K562 (cell line): ENCODE data around the gene RIC3. TPM values are rescaled to one million over a fixed set of nuclear protein-coding genes. Genes with fewer than 3 reads are reported as not detected.

ENCODE experiments used
- ATAC-seq: fragments of 200-7000 bp; cut with Tn5 transposase; 3 replicates; pipeline ENCODE4 v1.9.1; 2020; ENCODE audit warnings: moderate library complexity
- BruUV-seq: library from RNA; stranded (reverse); fragments of 400-500 nt; replicated peaks from 2 replicates; lab custom pipeline; 2021; lab: Mats Ljungman, UMichigan
- CTCF ChIA-PET: fragments of 300-600 bp; formaldehyde crosslinking; extraction: SDS; loops from one replicate; lab custom pipeline; 2021; ENCODE audit warnings: low intra/inter-chr PET ratio; lab: Yijun Ruan, JAX
- POLR2A ChIA-PET: fragments of 300-600, 350-650 bp; sonication (Branson Sonifier 250); formaldehyde crosslinking; extraction: SDS; loops from one replicate; lab custom pipeline; 2021; ENCODE audit warnings: antibody characterized with exemption, inconsistent platforms; lab: Yijun Ruan, JAX
- DNase-seq, 4 experiments: peaks; one replicate each; pipeline versions ENCODE4 v3.0.0 to v3.0.0-alpha.2; 2011 to 2018; ENCODE audit warnings: low spot score in 3 of 4, mixed read lengths in 3 of 4; ENCODE audit errors: extremely low read depth in 1 of 4
- FAIRE-seq: peaks from 2 replicates; lab custom pipeline; 2011; peaks lifted over from hg19 to GRCh38; lab: Jason Lieb, UNC
- H2AFZ ChIP-seq: 2 replicates; pipeline ENCODE4 v1.6.0; 2011; ENCODE audit warnings: low read depth, low read length, control low read depth, inconsistent platforms
- H3K27ac ChIP-seq: fragments of 200-600 bp; 3 replicates; pipeline ENCODE4 v1.8.0; 2011; ENCODE audit warnings: low read depth, mild to moderate bottlenecking, control low read depth, inconsistent platforms, low read length, moderate library complexity, mixed read lengths; ENCODE audit errors: extremely low read depth
- H3K27me3 ChIP-seq, 2 experiments: fragments of 300-600 bp in 1 of 2; 2 replicates in 1 of 2; 3 replicates in 1 of 2; pipeline versions ENCODE4 v1.6.0 to v1.8.0; 2011; ENCODE audit warnings: inconsistent platforms in 2 of 2, low read length in 2 of 2, mild to moderate bottlenecking in 1 of 2, mixed read lengths in 1 of 2, moderate library complexity in 1 of 2; ENCODE audit not compliant: control insufficient read depth in 2 of 2, insufficient read depth in 2 of 2
- H3K36me3 ChIP-seq: fragments of 300-600 bp; 3 replicates; pipeline ENCODE4 v1.8.0; 2011; ENCODE audit warnings: mild to moderate bottlenecking, low read length, inconsistent platforms; ENCODE audit not compliant: control insufficient read depth, insufficient read depth
- H3K4me1 ChIP-seq, 2 experiments: fragments of 200-600 bp in 1 of 2; replicated peaks in 1 of 2; 2 replicates in 1 of 2; 3 replicates in 1 of 2; pipeline versions ENCODE4 v1.5.1 to v1.8.0; 2011; ENCODE audit warnings: inconsistent platforms in 2 of 2, low read length in 2 of 2, mild to moderate bottlenecking in 1 of 2, mixed read lengths in 1 of 2, moderate library complexity in 1 of 2; ENCODE audit not compliant: control insufficient read depth in 2 of 2, insufficient read depth in 2 of 2
- H3K4me2 ChIP-seq: 2 replicates; pipeline ENCODE4 v1.6.1; 2011; ENCODE audit warnings: low read length, control low read depth, inconsistent platforms, mixed read lengths; ENCODE audit not compliant: insufficient read depth
- H3K4me3 ChIP-seq: fragments of 200-600 bp; sonication (generic), shearing (Covaris generic); 2 replicates; pipeline ENCODE4 v1.5.1; 2016; ENCODE audit warnings: control low read depth, inconsistent platforms
- H3K79me2 ChIP-seq: fragments of 200-600 bp; 3 replicates; pipeline ENCODE4 v1.8.0; 2011; ENCODE audit warnings: low read length, inconsistent platforms; ENCODE audit not compliant: control insufficient read depth, insufficient read depth
- H3K9ac ChIP-seq, 2 experiments: 2 replicates each; pipeline versions ENCODE4 v1.6.0 to v1.6.1; 2011; ENCODE audit warnings: low read depth in 2 of 2, low read length in 2 of 2, control low read depth in 1 of 2, inconsistent platforms in 1 of 2, mild to moderate bottlenecking in 1 of 2, mixed read lengths in 1 of 2; ENCODE audit not compliant: insufficient read depth in 1 of 2
- H3K9me1 ChIP-seq: one replicate; pipeline ENCODE4 v1.6.0; 2011; ENCODE audit warnings: inconsistent platforms, mild to moderate bottlenecking, low read length, moderate library complexity; ENCODE audit not compliant: control insufficient read depth, insufficient read depth
- H3K9me3 ChIP-seq: replicated peaks from 2 replicates; pipeline ENCODE4 v1.5.1; 2011; ENCODE audit warnings: low read depth, low read length, inconsistent platforms; ENCODE audit not compliant: control insufficient read depth, insufficient read depth
- H4K20me1 ChIP-seq: replicated peaks from 2 replicates; pipeline ENCODE4 v1.6.1; 2011; ENCODE audit warnings: low read length, inconsistent platforms, mixed read lengths; ENCODE audit not compliant: control insufficient read depth, insufficient read depth
- CEBPB ChIP-seq: fragments of 450-650 bp; IDR thresholded peaks from 2 replicates; pipeline ENCODE4 v1.6.1; 2016; ENCODE audit warnings: missing genetic modification characterization, missing compliant biosample characterization
- CEBPG ChIP-seq, 3 experiments: fragments of 200-800 bp in 1 of 3; sonication (Bioruptor generic) in 1 of 3; sonication (generic) in 1 of 3; formaldehyde crosslinking in 1 of 3; IDR thresholded peaks in 2 of 3; conservative IDR thresholded peaks in 1 of 3; 2 replicates each; pipeline versions ENCODE4 v1.6.1 to v1.8.0; 2016 to 2022; ENCODE audit warnings: missing compliant biosample characterization in 2 of 3, missing genetic modification characterization in 2 of 3, mild to moderate bottlenecking in 1 of 3, missing genetic modification reagents in 1 of 3
- SIRT6 ChIP-seq: IDR thresholded peaks from one replicate; pipeline ENCODE4 v1.6.1; 2012; ENCODE audit warnings: low read depth, mild to moderate bottlenecking, control low read depth, inconsistent platforms, low read length, moderate library complexity
- WGBS: fragments of 100-300 bp; shearing (Covaris generic); methylation state at CpG from one replicate; pipeline ENCODE4 v1.1.6; 2016; ENCODE audit warnings: low coverage, mixed read lengths; ENCODE audit not compliant: insufficient coverage; ENCODE audit errors: missing lambda C conversion rate; 5-methylcytosine and 5-hydroxymethylcytosine counted together
- in situ Hi-C: fragments of 300-500 bp; cut with MboI; formaldehyde crosslinking; loops from 4 replicates; pipeline ENCODE4 v1.15.0; 2018; ENCODE audit warnings: inconsistent platforms, mixed read lengths
- intact Hi-C: fragments of 100-400 bp; cut with micrococcal nuclease; formaldehyde crosslinking; loops from 2 replicates; pipeline ENCODE4 v1.14.2; 2022
- polyA plus RNA-seq, 8 experiments: library from polyadenylated mRNA; depleted of rRNA in 4 of 8; stranded (reverse) in 5 of 8; unstranded in 3 of 8; fragments of >200 nt; fragmentation: Nextera tagmentation in 2 of 8; fragmentation: Illumina TruSeq in 1 of 8; extraction: Ambion mirVana in 2 of 8; extraction: Trizol in 1 of 8; gene quantifications; 2 replicates each; pipeline versions ENCODE4 v1.2.1 to v1.2.3, GENCODE V29; 2011 to 2014; ENCODE audit warnings: inconsistent platforms in 1 of 8, missing spikeins in 1 of 8
- total RNA-seq, 7 experiments: library from RNA; depleted of rRNA in 6 of 7; stranded (reverse); fragments of >200 nt in 6 of 7; fragmentation: Illumina TruSeq in 2 of 7; extraction: Trizol in 2 of 7; gene quantifications; 2 replicates each; pipeline versions ENCODE4 v1.2.1 to v1.2.3, GENCODE V29; 2011 to 2021; ENCODE audit warnings: low replicate concordance in 1 of 7
- TF ChIP-seq, protein P1 (sequence below): fragments of 450-650 bp; IDR thresholded peaks from 2 replicates; pipeline ENCODE4 v1.6.1; 2016; ENCODE audit warnings: missing biosample characterization, missing genetic modification characterization

Gene RIC3
- total and polyA plus RNA-seq, 9 of the 15 experiments (the other 6 are each of a cell fraction or from before 2014, with no cell fraction given): 0.03 to 0.16 (median 0.05) TPM; not detected in 4

DNA sequence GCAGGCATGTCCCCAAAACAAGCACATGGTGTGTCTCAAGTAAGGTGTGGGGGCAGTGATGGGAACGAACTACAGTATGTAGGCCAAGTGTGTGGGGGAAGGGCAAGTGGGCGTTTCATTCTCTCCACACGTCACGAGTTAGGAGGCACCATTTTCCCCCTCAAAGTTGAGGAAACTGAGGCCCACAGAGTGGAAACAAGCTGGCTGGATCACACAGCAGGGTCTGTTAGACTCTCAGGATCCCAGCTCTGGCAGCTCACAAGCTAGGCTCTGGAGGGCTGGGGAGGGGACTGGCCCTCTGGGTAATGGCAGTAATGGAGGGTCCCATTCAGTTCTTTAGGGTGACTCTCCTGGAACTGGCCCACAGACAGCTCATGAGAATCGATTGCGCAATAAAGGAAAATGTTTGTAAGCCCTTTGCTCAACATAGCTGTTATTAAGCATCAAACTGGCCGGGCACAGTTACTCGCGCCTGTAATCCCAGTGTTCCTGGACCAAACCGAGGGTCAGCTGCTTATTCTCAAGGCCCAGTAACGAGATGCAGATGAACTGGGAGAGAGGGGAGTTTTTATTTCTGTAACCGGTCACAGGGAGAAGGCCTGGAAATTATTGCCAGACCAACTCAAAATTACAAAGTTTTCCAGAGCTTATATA lies 111.9 kb downstream of the RIC3 start:
- no peaks in the 10 kb centered on the region for H3K9me3 ChIP-seq
- H3K9me1 ChIP-seq: no peaks in the 10 kb centered on the region
- H3K4me1 ChIP-seq: no peaks in the 10 kb centered on the region; a peak in 1 of 5 replicates
- no peak for ATAC-seq
- H2AFZ ChIP-seq: no peak overlapping the region
- no peak for FAIRE-seq
- intact Hi-C loops (no loop called here), in situ Hi-C loops (no loop called here)
- ChIA-PET POLR2A (interaction anchor here (0.6 kb wide), 1 partner anchor 48 kb away, joined by 3 read pairs; no protein-coding TSS in a partner anchor), CTCF (no interaction called here)
- no peak overlapping the region for H3K27ac ChIP-seq
- H3K36me3 ChIP-seq: no peaks in the 10 kb centered on the region
- peak; percentile 81 for TF ChIP-seq CEBPG (CRISPR knock-in tag; IDR thresholded peaks at IDR 0.05)
- peak; percentile 88 to 100 for TF ChIP-seq CEBPG (tag; conservative IDR thresholded peaks at IDR 0.05 in 1 of 2, IDR thresholded peaks at IDR 0.05 in 1 of 2)
- peak; percentile 98 for TF ChIP-seq CEBPB (tag)
- TF ChIP-seq, protein P1, sequence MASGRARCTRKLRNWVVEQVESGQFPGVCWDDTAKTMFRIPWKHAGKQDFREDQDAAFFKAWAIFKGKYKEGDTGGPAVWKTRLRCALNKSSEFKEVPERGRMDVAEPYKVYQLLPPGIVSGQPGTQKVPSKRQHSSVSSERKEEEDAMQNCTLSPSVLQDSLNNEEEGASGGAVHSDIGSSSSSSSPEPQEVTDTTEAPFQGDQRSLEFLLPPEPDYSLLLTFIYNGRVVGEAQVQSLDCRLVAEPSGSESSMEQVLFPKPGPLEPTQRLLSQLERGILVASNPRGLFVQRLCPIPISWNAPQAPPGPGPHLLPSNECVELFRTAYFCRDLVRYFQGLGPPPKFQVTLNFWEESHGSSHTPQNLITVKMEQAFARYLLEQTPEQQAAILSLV (tag): peak; percentile 74
- TF ChIP-seq SIRT6: no peak
- H3K27me3 ChIP-seq: peaks cover under 1 to 32% of the 10 kb centered on the region in 2 experiments; a peak in 3 of 5 replicates
- H4K20me1 ChIP-seq: no peaks in the 10 kb centered on the region; the same call in 1 of the 2 replicates
- H3K79me2 ChIP-seq: no peaks in the 10 kb centered on the region
- 8% methylated on average over 12 of the region's 12 CpGs for WGBS
- no peak overlapping the region for H3K4me2 ChIP-seq
- H3K9ac ChIP-seq: no peak overlapping the region
- BruUV-seq: no TSS peak
- DNase-seq: no peak
- no peak overlapping the region for H3K4me3 ChIP-seq

Other genes with a start within 250 kb of the RIC3 start
- not detected in 2 replicates for gene OR10A6, start 237.8 kb downstream of the RIC3 start, total RNA-seq (2014; rRNA removed)
- not detected in 2 replicates for gene OR10A6, start 237.8 kb downstream of the RIC3 start, total RNA-seq (2014; rRNA removed; fragmentation: Illumina TruSeq; extraction: Trizol)
- gene OR10A6, start 237.8 kb downstream of the RIC3 start, total RNA-seq (2015; rRNA removed; fragmentation: Illumina TruSeq; extraction: Trizol): not detected in 2 replicates
- gene OR10A6, start 237.8 kb downstream of the RIC3 start, total RNA-seq (2021): not detected in 2 replicates
- not detected in 2 replicates for gene OR10A6, start 237.8 kb downstream of the RIC3 start, polyA plus RNA-seq (2011; rRNA removed)
- not detected in 2 replicates for gene OR10A6, start 237.8 kb downstream of the RIC3 start, polyA plus RNA-seq (2014; fragmentation: Illumina TruSeq; extraction: Trizol)
- gene OR10A6, start 237.8 kb downstream of the RIC3 start, polyA plus RNA-seq (2014; fragmentation: Nextera tagmentation; extraction: Ambion mirVana): not detected
- not detected in 2 replicates for gene OR10A6, start 237.8 kb downstream of the RIC3 start, polyA plus RNA-seq (2014; rRNA removed)
- not detected in 2 replicates for gene OR10A3, start 227.3 kb downstream of the RIC3 start, total RNA-seq (2014; rRNA removed)
- gene OR10A3, start 227.3 kb downstream of the RIC3 start, total RNA-seq (2014; rRNA removed; fragmentation: Illumina TruSeq; extraction: Trizol): not detected in 2 replicates
- not detected in 2 replicates for gene OR10A3, start 227.3 kb downstream of the RIC3 start, total RNA-seq (2015; rRNA removed; fragmentation: Illumina TruSeq; extraction: Trizol)
- gene OR10A3, start 227.3 kb downstream of the RIC3 start, total RNA-seq (2021): not detected in 2 replicates
- not detected in 2 replicates for gene OR10A3, start 227.3 kb downstream of the RIC3 start, polyA plus RNA-seq (2011; rRNA removed)
- gene OR10A3, start 227.3 kb downstream of the RIC3 start, polyA plus RNA-seq (2014; fragmentation: Illumina TruSeq; extraction: Trizol): not detected in 2 replicates
- gene OR10A3, start 227.3 kb downstream of the RIC3 start, polyA plus RNA-seq (2014; fragmentation: Nextera tagmentation; extraction: Ambion mirVana): not detected
- gene OR10A3, start 227.3 kb downstream of the RIC3 start, polyA plus RNA-seq (2014; rRNA removed): not detected in 2 replicates
- 0.14 TPM in 1 of 2 replicates, not detected in the other for gene NLRP10, start 203.6 kb downstream of the RIC3 start, total RNA-seq (2014; rRNA removed)
- 0.04 TPM in 1 of 2 replicates, not detected in the other for gene NLRP10, start 203.6 kb downstream of the RIC3 start, total RNA-seq (2014; rRNA removed; fragmentation: Illumina TruSeq; extraction: Trizol)
- gene NLRP10, start 203.6 kb downstream of the RIC3 start, total RNA-seq (2015; rRNA removed; fragmentation: Illumina TruSeq; extraction: Trizol): not detected in 2 replicates
- gene NLRP10, start 203.6 kb downstream of the RIC3 start, total RNA-seq (2021): 0.09 TPM in 1 of 2 replicates, not detected in the other
- not detected in 2 replicates for gene NLRP10, start 203.6 kb downstream of the RIC3 start, polyA plus RNA-seq (2011; rRNA removed)
- not detected in 2 replicates for gene NLRP10, start 203.6 kb downstream of the RIC3 start, polyA plus RNA-seq (2014; fragmentation: Illumina TruSeq; extraction: Trizol)
- gene NLRP10, start 203.6 kb downstream of the RIC3 start, polyA plus RNA-seq (2014; fragmentation: Nextera tagmentation; extraction: Ambion mirVana): not detected
- not detected in 2 replicates for gene NLRP10, start 203.6 kb downstream of the RIC3 start, polyA plus RNA-seq (2014; rRNA removed)
- gene EIF3F, start 181.7 kb downstream of the RIC3 start, total RNA-seq (2014; rRNA removed): 189 and 258 TPM in 2 replicates
- gene EIF3F, start 181.7 kb downstream of the RIC3 start, total RNA-seq (2014; rRNA removed; fragmentation: Illumina TruSeq; extraction: Trizol): 168 and 174 TPM in 2 replicates
- gene EIF3F, start 181.7 kb downstream of the RIC3 start, total RNA-seq (2015; rRNA removed; fragmentation: Illumina TruSeq; extraction: Trizol): 135 and 137 TPM in 2 replicates
- gene EIF3F, start 181.7 kb downstream of the RIC3 start, total RNA-seq (2021): 254 and 259 TPM in 2 replicates
- gene EIF3F, start 181.7 kb downstream of the RIC3 start, polyA plus RNA-seq (2011; rRNA removed): 68.6 and 86.1 TPM in 2 replicates
- gene EIF3F, start 181.7 kb downstream of the RIC3 start, polyA plus RNA-seq (2014; fragmentation: Illumina TruSeq; extraction: Trizol): 232 and 237 TPM in 2 replicates
- 10 to 100 TPM; 50.1 to 59.7 TPM for gene EIF3F, start 181.7 kb downstream of the RIC3 start, polyA plus RNA-seq (2014; fragmentation: Nextera tagmentation; extraction: Ambion mirVana)
- 92.3 and 114 TPM in 2 replicates for gene EIF3F, start 181.7 kb downstream of the RIC3 start, polyA plus RNA-seq (2014; rRNA removed)
- not detected in 2 replicates for gene TUB, start 87.8 kb downstream of the RIC3 start, total RNA-seq (2014; rRNA removed)
- gene TUB, start 87.8 kb downstream of the RIC3 start, total RNA-seq (2014; rRNA removed; fragmentation: Illumina TruSeq; extraction: Trizol): not detected in 2 replicates
- gene TUB, start 87.8 kb downstream of the RIC3 start, total RNA-seq (2015; rRNA removed; fragmentation: Illumina TruSeq; extraction: Trizol): not detected in 2 replicates
- gene TUB, start 87.8 kb downstream of the RIC3 start, total RNA-seq (2021): not detected in 2 replicates
- not detected in 2 replicates for gene TUB, start 87.8 kb downstream of the RIC3 start, polyA plus RNA-seq (2011; rRNA removed)
- not detected in 2 replicates for gene TUB, start 87.8 kb downstream of the RIC3 start, polyA plus RNA-seq (2014; fragmentation: Illumina TruSeq; extraction: Trizol)
- gene TUB, start 87.8 kb downstream of the RIC3 start, polyA plus RNA-seq (2014; fragmentation: Nextera tagmentation; extraction: Ambion mirVana): not detected
- gene TUB, start 87.8 kb downstream of the RIC3 start, polyA plus RNA-seq (2014; rRNA removed): not detected in 2 replicates
- not detected in 2 replicates for gene LMO1, start 94.9 kb upstream of the RIC3 start, total RNA-seq (2014; rRNA removed)
- not detected in 2 replicates for gene LMO1, start 94.9 kb upstream of the RIC3 start, total RNA-seq (2014; rRNA removed; fragmentation: Illumina TruSeq; extraction: Trizol)
- gene LMO1, start 94.9 kb upstream of the RIC3 start, total RNA-seq (2015; rRNA removed; fragmentation: Illumina TruSeq; extraction: Trizol): not detected in 2 replicates
- not detected in 2 replicates for gene LMO1, start 94.9 kb upstream of the RIC3 start, total RNA-seq (2021)
- not detected in 2 replicates for gene LMO1, start 94.9 kb upstream of the RIC3 start, polyA plus RNA-seq (2011; rRNA removed)
- not detected in 2 replicates for gene LMO1, start 94.9 kb upstream of the RIC3 start, polyA plus RNA-seq (2014; fragmentation: Illumina TruSeq; extraction: Trizol)
- not detected for gene LMO1, start 94.9 kb upstream of the RIC3 start, polyA plus RNA-seq (2014; fragmentation: Nextera tagmentation; extraction: Ambion mirVana)
- gene LMO1, start 94.9 kb upstream of the RIC3 start, polyA plus RNA-seq (2014; rRNA removed): not detected in 2 replicates